HEK293 (cell line): ENCODE data around the gene LRRC4C.

Experiments
- CTCF ChIA-PET: fragments of 350-600 bp; formaldehyde crosslinking; extraction: SDS; loops from one replicate; lab custom pipeline; 2021; ENCODE audit warnings: antibody characterized with exemption; lab: Yijun Ruan, JAX
- POLR2A ChIA-PET: fragments of 300-600 bp; formaldehyde crosslinking; extraction: SDS; loops from one replicate; lab custom pipeline; 2020; ENCODE audit warnings: antibody characterized with exemption, inconsistent platforms; lab: Yijun Ruan, JAX
- H3K27ac ChIP-seq: fragments of 200-500 bp; sonication (Bioruptor generic); 2 replicates; pipeline ENCODE4 v1.5.1; 2014; ENCODE audit warnings: low read depth, low read length, control low read depth, inconsistent platforms; ENCODE audit errors: extremely low read depth
- H3K36me3 ChIP-seq, 2 experiments: fragments of 200-500 bp in 1 of 2; sonication (Bioruptor generic) in 1 of 2; 1 replicate in 1 of 2; 2 replicates in 1 of 2; pipeline ENCODE4 v1.5.1; 2014 to 2017; ENCODE audit warnings: inconsistent platforms in 2 of 2, low read length in 2 of 2; ENCODE audit not compliant: control insufficient read depth in 2 of 2, insufficient read depth in 1 of 2
- H3K4me1 ChIP-seq: fragments of 200-500 bp; sonication (Bioruptor generic); 2 replicates; pipeline ENCODE4 v1.5.1; 2014; ENCODE audit warnings: mild to moderate bottlenecking, low read length, inconsistent platforms; ENCODE audit not compliant: control insufficient read depth, insufficient read depth
- H3K4me3 ChIP-seq: 2 replicates; pipeline ENCODE4 v1.5.1; 2011; ENCODE audit warnings: low read depth, mild to moderate bottlenecking, control low read depth, low read length, moderate library complexity
- H3K9me3 ChIP-seq: fragments of 200-500 bp; sonication (Bioruptor generic); 2 replicates; pipeline ENCODE4 v1.5.1; 2014; ENCODE audit warnings: low read depth, low read length, inconsistent platforms; ENCODE audit not compliant: control insufficient read depth, insufficient read depth
- FEZF1 ChIP-seq: fragments of 450-650 bp; formaldehyde crosslinking; IDR thresholded peaks from 2 replicates; pipeline ENCODE4 v1.5.1; 2016; ENCODE audit warnings: missing biosample characterization, missing genetic modification characterization
- HOXD13 ChIP-seq: sonication (generic); formaldehyde crosslinking; IDR thresholded peaks from 2 replicates; pipeline ENCODE4 v1.8.0; 2022; ENCODE audit warnings: missing genetic modification reagents, borderline replicate concordance
- KLF1 ChIP-seq: fragments of 450-650 bp; formaldehyde crosslinking; IDR thresholded peaks from 2 replicates; pipeline ENCODE4 v1.5.1; 2016; ENCODE audit warnings: missing biosample characterization, missing genetic modification characterization
- KLF7 ChIP-seq: fragments of 450-650 bp; formaldehyde crosslinking; IDR thresholded peaks from 2 replicates; pipeline ENCODE4 v1.5.1; 2016; ENCODE audit warnings: missing biosample characterization, missing genetic modification characterization, borderline replicate concordance
- MEIS1 ChIP-seq: sonication (generic); formaldehyde crosslinking; IDR thresholded peaks from 2 replicates; pipeline ENCODE4 v1.8.1; 2022; ENCODE audit warnings: missing genetic modification reagents, mild to moderate bottlenecking, borderline replicate concordance
- REST ChIP-seq: fragments of 450-650 bp; formaldehyde crosslinking; IDR thresholded peaks from 2 replicates; pipeline ENCODE4 v1.5.1; 2016; ENCODE audit warnings: missing biosample characterization, missing genetic modification characterization
- SP2 ChIP-seq: fragments of 450-650 bp; formaldehyde crosslinking; IDR thresholded peaks from 2 replicates; pipeline ENCODE4 v1.5.1; 2016; ENCODE audit warnings: missing biosample characterization, missing genetic modification characterization
- ZBTB8A ChIP-seq: fragments of 450-650 bp; formaldehyde crosslinking; IDR thresholded peaks from 2 replicates; pipeline ENCODE4 v1.5.1; 2016; ENCODE audit warnings: missing biosample characterization, missing genetic modification characterization
- ZEB2 ChIP-seq: fragments of 450-650 bp; formaldehyde crosslinking; IDR thresholded peaks from 2 replicates; pipeline ENCODE4 v1.5.1; 2016; ENCODE audit warnings: missing biosample characterization, missing genetic modification characterization
- ZNF114 ChIP-seq: fragments of 450-650 bp; formaldehyde crosslinking; IDR thresholded peaks from 2 replicates; pipeline ENCODE4 v1.5.0; 2017; ENCODE audit warnings: missing biosample characterization, missing genetic modification characterization
- ZNF140 ChIP-seq: fragments of 450-650 bp; formaldehyde crosslinking; IDR thresholded peaks from 2 replicates; pipeline ENCODE4 v1.5.1; 2016; ENCODE audit warnings: missing biosample characterization, missing genetic modification characterization
- ZNF518A ChIP-seq: fragments of 450-650 bp; formaldehyde crosslinking; conservative IDR thresholded peaks from 2 replicates; pipeline ENCODE4 v1.5.1; 2016; ENCODE audit warnings: low read depth, missing biosample characterization, missing genetic modification characterization
- ZNF596 ChIP-seq: fragments of 450-650 bp; IDR thresholded peaks from 2 replicates; pipeline ENCODE4 v1.5.0; 2018; ENCODE audit warnings: missing biosample characterization, mild to moderate bottlenecking, missing genetic modification characterization, moderate library complexity
- ZNF626 ChIP-seq: fragments of 450-650 bp; sonication (Bioruptor Pico); formaldehyde crosslinking; IDR thresholded peaks from 2 replicates; pipeline ENCODE4 v1.5.1; 2018; ENCODE audit warnings: missing biosample characterization, missing genetic modification characterization, inconsistent platforms

The LRRC4C gene

GRCh38 chr11:41133023-41133422 lies 326.4 kb downstream of the LRRC4C start (continued):
- no peak for TF ChIP-seq SP2 (tag by site-specific recombination)
- no peak for TF ChIP-seq ZNF596
- no peak for TF ChIP-seq FEZF1 (tag by site-specific recombination)
- no peak for TF ChIP-seq REST
- TF ChIP-seq KLF1 = no peak
- TF ChIP-seq, all 188 proteins: peak for 0

- CTCF ChIA-PET = interaction anchor here (0.7 kb wide), 1 partner anchor 106 kb away, joined by 4 read pairs; no protein-coding TSS in a partner anchor
- no peak overlapping the region for H3K4me3 ChIP-seq
These were observed 337.9 kb downstream of the LRRC4C start for GRCh38 chr11:41121600-41121999.

GRCh38 chr11:41119484-41119883 lies 340.0 kb downstream of the LRRC4C start:
- TF ChIP-seq MEIS1 (no peak), ZNF626 (tag by site-specific recombination) (no peak), ZEB2 (tag by site-specific recombination) (no peak), ZNF114 (tag by site-specific recombination) (no peak), HOXD13 (CRISPR knock-in tag) (no peak), ZNF140 (tag by site-specific recombination) (no peak), ZNF518A (no peak), KLF7 (no peak)
- Histone ChIP-seq H3K4me3 (no peak overlapping the region), H3K9me3 (no peaks in the 10 kb centered on the region), H3K4me1 (no peaks in the 10 kb centered on the region), H3K36me3 (no peaks in the 10 kb centered on the region), H3K27ac (no peak overlapping the region)
- ChIA-PET CTCF (no interaction called here), POLR2A (no interaction called here)

More at GRCh38 chr11:41121600-41121999, 337.9 kb downstream of the LRRC4C start:
- Histone ChIP-seq H3K9me3 (no peaks in the 10 kb centered on the region), H3K36me3 (no peaks in the 10 kb centered on the region), H3K27ac (no peak overlapping the region), H3K4me1 (no peaks in the 10 kb centered on the region)
- POLR2A ChIA-PET = no interaction called here
- no peak for TF ChIP-seq ZBTB8A (tag by site-specific recombination)
- TF ChIP-seq, all 188 proteins: peak for 0
